ENCODE measurements around the gene SCN11A. TPM values are rescaled to one million over a fixed set of nuclear protein-coding genes. Genes with fewer than 3 reads are reported as not detected.

The SCN11A gene
- polyA plus RNA-seq, 1 experiment: 0.05 TPM

GRCh38 chr3:39099242-39099641 lies 47.5 kb upstream of the SCN11A start:
- ChIA-PET CTCF (no interaction called here), POLR2A (no interaction called here)
- no peaks in the 10 kb centered on the region for H3K27me3 ChIP-seq (ENCODE audit: control insufficient read depth, insufficient read depth, low read length)
- no peak for DNase-seq (ENCODE audit: low read depth, low spot score)
- no peaks in the 10 kb centered on the region for H3K9me3 ChIP-seq (ENCODE audit: control insufficient read depth, insufficient read depth, low read length)
- H3K27ac ChIP-seq (ENCODE audit: low read depth, low read length): no peak overlapping the region
- no peak for TF ChIP-seq CTCF (IDR thresholded peaks at IDR 0.05; ENCODE audit: low read depth, low read length)
- no peak overlapping the region for H3K4me3 ChIP-seq (ENCODE audit: low read depth, low read length)

- ChIA-PET POLR2A (no interaction called here), CTCF (no interaction called here)
- Histone ChIP-seq H3K9me3 (ENCODE audit: control insufficient read depth, insufficient read depth, low read length) (no peaks in the 10 kb centered on the region), H3K4me3 (ENCODE audit: low read depth, low read length) (no peak overlapping the region), H3K27ac (ENCODE audit: low read depth, low read length) (no peak overlapping the region), H3K27me3 (ENCODE audit: control insufficient read depth, insufficient read depth, low read length) (no peaks in the 10 kb centered on the region)
- TF ChIP-seq CTCF (IDR thresholded peaks at IDR 0.05; ENCODE audit: low read depth, low read length): no peak
- DNase-seq (ENCODE audit: low read depth, low spot score): no peak
Observed at GRCh38 chr3:39098473-39099000, 46.8 kb upstream of the SCN11A start.

GRCh38 chr3:39097716-39098472 lies 46.1 kb upstream of the SCN11A start:
- ChIA-PET POLR2A (no interaction called here), CTCF (interaction anchor here (1.1 kb wide), 1 partner anchor 190 kb away, joined by 4 read pairs; no protein-coding TSS in a partner anchor)
- no peak for DNase-seq (ENCODE audit: low read depth, low spot score)
- Histone ChIP-seq H3K27me3 (ENCODE audit: control insufficient read depth, insufficient read depth, low read length) (no peaks in the 10 kb centered on the region), H3K4me3 (ENCODE audit: low read depth, low read length) (no peak overlapping the region), H3K9me3 (ENCODE audit: control insufficient read depth, insufficient read depth, low read length) (no peaks in the 10 kb centered on the region), H3K27ac (ENCODE audit: low read depth, low read length) (no peak overlapping the region)
- no peak for TF ChIP-seq CTCF (IDR thresholded peaks at IDR 0.05; ENCODE audit: low read depth, low read length)

GRCh38 chr3:39096775-39097174 lies 45.0 kb upstream of the SCN11A start:
- Histone ChIP-seq H3K27me3 (ENCODE audit: control insufficient read depth, insufficient read depth, low read length) (no peaks in the 10 kb centered on the region), H3K27ac (ENCODE audit: low read depth, low read length) (no peak overlapping the region), H3K4me3 (ENCODE audit: low read depth, low read length) (no peak overlapping the region), H3K9me3 (ENCODE audit: control insufficient read depth, insufficient read depth, low read length) (no peaks in the 10 kb centered on the region)
- ChIA-PET CTCF (interaction anchor here (0.8 to 1.1 kb wide), 2 partner anchors 192 to 195 kb away, joined by 4 read pairs; no protein-coding TSS in a partner anchor), POLR2A (no interaction called here)
- no peak for DNase-seq (ENCODE audit: low read depth, low spot score)
- TF ChIP-seq CTCF (IDR thresholded peaks at IDR 0.05; ENCODE audit: low read depth, low read length): no peak

GRCh38 chr3:39095778-39096177 lies 44.0 kb upstream of the SCN11A start:
- DNase-seq (ENCODE audit: low read depth, low spot score): no peak
- Histone ChIP-seq H3K9me3 (ENCODE audit: control insufficient read depth, insufficient read depth, low read length) (no peaks in the 10 kb centered on the region), H3K27me3 (ENCODE audit: control insufficient read depth, insufficient read depth, low read length) (no peaks in the 10 kb centered on the region), H3K4me3 (ENCODE audit: low read depth, low read length) (no peak overlapping the region), H3K27ac (ENCODE audit: low read depth, low read length) (no peak overlapping the region)
- no peak for TF ChIP-seq CTCF (IDR thresholded peaks at IDR 0.05; ENCODE audit: low read depth, low read length)
- POLR2A ChIA-PET: no interaction called here
- CTCF ChIA-PET: no interaction called here

Measured in AG04450 (cell line).